ENCODE data around the gene ENTPD1.
"Not testable (repeated sequence)": the region's sequence is repeated elsewhere in the genome, so short reads cannot be mapped to it uniquely, and the experiment has no call there.

Gene ENTPD1

GRCh38 chr10:95756041-95756761, at the start of gene ENTPD1:
Gene ENTPD1, plus strand, starts transcription at chr10:95756163. Its CDS starts 77 bp downstream, at chr10:95756240.
- DNase-seq: no peak

GRCh38 chr10:95706573-95706972, 49.4 kb upstream of the ENTPD1 start:
- DNase-seq: no peak

- no peak for DNase-seq
Measured at GRCh38 chr10:95706990-95707389, 49.0 kb upstream of the ENTPD1 start.

GRCh38 chr10:95711492-95711891, 44.5 kb upstream of the ENTPD1 start:
- DNase-seq: no peak

- DNase-seq: no peak
Measured at GRCh38 chr10:95716466-95716865, 39.5 kb upstream of the ENTPD1 start.

- no peak for DNase-seq
Measured at GRCh38 chr10:95716866-95717265, 39.1 kb upstream of the ENTPD1 start.

- DNase-seq: not testable (repeated sequence)
Measured at GRCh38 chr10:95720745-95721144, 35.2 kb upstream of the ENTPD1 start.

- DNase-seq: not testable (repeated sequence)
Measured at GRCh38 chr10:95722496-95722895, 33.5 kb upstream of the ENTPD1 start.

- no peak for DNase-seq
Measured at GRCh38 chr10:95728526-95728925, 27.4 kb upstream of the ENTPD1 start.

- DNase-seq: no peak
Measured at GRCh38 chr10:95729323-95730055, 26.5 kb upstream of the ENTPD1 start.

GRCh38 chr10:95730233-95730632, 25.7 kb upstream of the ENTPD1 start:
- DNase-seq: no peak

- DNase-seq: not testable (repeated sequence)
Measured at GRCh38 chr10:95732907-95733306, 23.1 kb upstream of the ENTPD1 start.

- no peak for DNase-seq
Measured at GRCh38 chr10:95739056-95739455, 16.9 kb upstream of the ENTPD1 start.

GRCh38 chr10:95741807-95742467, 14.0 kb upstream of the ENTPD1 start:
- no peak for DNase-seq

GRCh38 chr10:95742485-95742884, 13.5 kb upstream of the ENTPD1 start:
- no peak for DNase-seq

GRCh38 chr10:95742962-95743535, 12.9 kb upstream of the ENTPD1 start:
- DNase-seq: no peak

- DNase-seq: no peak
Measured at GRCh38 chr10:95745501-95745900, 10.5 kb upstream of the ENTPD1 start.

GRCh38 chr10:95748349-95748748, 7.6 kb upstream of the ENTPD1 start:
- DNase-seq: no peak

- no peak for DNase-seq
Measured at GRCh38 chr10:95755511-95756004, 405 bp upstream of the ENTPD1 start.

GRCh38 chr10:95756809-95757684, 1.1 kb downstream of the ENTPD1 start:
- DNase-seq: no peak

GRCh38 chr10:95758351-95759025, 2.5 kb downstream of the ENTPD1 start:
- DNase-seq: no peak
